HepG2 (cell line): ENCODE measurements around the gene KCNK7. TPM values are rescaled to one million over a fixed set of nuclear protein-coding genes. Genes with fewer than 3 reads are reported as not detected.

Experiments used
- BORCS8-MEF2B ChIP-seq: sonication (generic); formaldehyde crosslinking; IDR thresholded peaks from 2 replicates; pipeline ENCODE4 v1.8.0; 2022; ENCODE audit warnings: mild to moderate bottlenecking, missing genetic modification reagents
- CBX2 ChIP-seq, 2 experiments: fragments of 200-600 bp in 1 of 2; sonication (generic); formaldehyde crosslinking in 1 of 2; IDR thresholded peaks; 2 replicates each; pipeline versions ENCODE4 v1.7.0 to v1.8.1; 2018 to 2022; ENCODE audit warnings: low read depth in 2 of 2, low read length in 1 of 2, mild to moderate bottlenecking in 1 of 2, missing genetic modification reagents in 1 of 2
- CREB3 ChIP-seq: sonication (generic); formaldehyde crosslinking; IDR thresholded peaks from 2 replicates; pipeline ENCODE4 v1.5.0; 2020; ENCODE audit warnings: missing genetic modification reagents
- FOXO1 ChIP-seq: sonication (generic); formaldehyde crosslinking; IDR thresholded peaks from 2 replicates; pipeline ENCODE4 v1.4.0; 2020; ENCODE audit warnings: missing genetic modification reagents
- GTF3A ChIP-seq: sonication (generic); formaldehyde crosslinking; conservative IDR thresholded peaks from 2 replicates; pipeline ENCODE4 v1.4.0; 2020; ENCODE audit warnings: mild to moderate bottlenecking, missing genetic modification reagents
- HOXA3 ChIP-seq: sonication (generic); formaldehyde crosslinking; IDR thresholded peaks from 2 replicates; pipeline ENCODE4 v1.5.0; 2020; ENCODE audit warnings: missing genetic modification reagents
- JUND ChIP-seq: sonication (generic); formaldehyde crosslinking; IDR thresholded peaks from 2 replicates; pipeline ENCODE4 v1.8.0; 2022; ENCODE audit warnings: mild to moderate bottlenecking, missing genetic modification reagents
- KLF12 ChIP-seq: sonication (generic); formaldehyde crosslinking; IDR thresholded peaks from 2 replicates; pipeline ENCODE4 v1.4.0; 2020; ENCODE audit warnings: missing genetic modification reagents, borderline replicate concordance
- MYPOP ChIP-seq: sonication (generic); formaldehyde crosslinking; IDR thresholded peaks from 2 replicates; pipeline ENCODE4 v1.8.1; 2023; ENCODE audit warnings: mild to moderate bottlenecking, moderate library complexity, missing genetic modification reagents
- ONECUT2 ChIP-seq: sonication (generic); formaldehyde crosslinking; IDR thresholded peaks from 2 replicates; pipeline ENCODE4 v1.4.0; 2020; ENCODE audit warnings: missing genetic modification reagents
- RBM22 ChIP-seq: fragments of 200-400 bp; formaldehyde crosslinking; optimal IDR thresholded peaks from 2 replicates; pipeline ENCODE3; 2017; ENCODE audit warnings: mild to moderate bottlenecking, low read length, moderate library complexity
- RORA ChIP-seq: sonication (generic); formaldehyde crosslinking; IDR thresholded peaks from 2 replicates; pipeline ENCODE4 v1.5.0; 2020; ENCODE audit warnings: mild to moderate bottlenecking, missing genetic modification reagents, moderate library complexity
- SMAD3 ChIP-seq: sonication (generic); formaldehyde crosslinking; IDR thresholded peaks from 2 replicates; pipeline ENCODE4 v1.4.0; 2020; ENCODE audit warnings: missing genetic modification reagents
- SOX13 ChIP-seq, 3 experiments: fragments of 450-650 bp in 1 of 3; sonication (generic) in 1 of 3; formaldehyde crosslinking in 1 of 3; IDR thresholded peaks in 2 of 3; conservative IDR thresholded peaks in 1 of 3; 2 replicates each; pipeline versions ENCODE4 v1.5.0 to v1.6.1; 2016 to 2020; ENCODE audit warnings: antibody characterized with exemption in 1 of 3, mild to moderate bottlenecking in 1 of 3, missing compliant biosample characterization in 1 of 3, missing genetic modification reagents in 1 of 3, moderate library complexity in 1 of 3
- STAG1 ChIP-seq: sonication (generic); formaldehyde crosslinking; IDR thresholded peaks from 2 replicates; pipeline ENCODE4 v1.4.0; 2020; ENCODE audit warnings: missing genetic modification reagents
- TFAP4 ChIP-seq: sonication (generic); IDR thresholded peaks from 2 replicates; pipeline ENCODE4 v1.6.1; 2016; ENCODE audit warnings: low read depth, borderline replicate concordance
- THAP7 ChIP-seq: sonication (generic); formaldehyde crosslinking; IDR thresholded peaks from 2 replicates; pipeline ENCODE4 v1.8.1; 2023; ENCODE audit warnings: mild to moderate bottlenecking, missing genetic modification reagents
- ZBTB1 ChIP-seq: sonication (generic); formaldehyde crosslinking; IDR thresholded peaks from 2 replicates; pipeline ENCODE4 v1.4.0; 2020; ENCODE audit warnings: missing genetic modification reagents, borderline replicate concordance
- ZNF816 ChIP-seq: sonication (generic); formaldehyde crosslinking; IDR thresholded peaks from 2 replicates; pipeline ENCODE4 v1.8.0; 2022; ENCODE audit warnings: missing genetic modification reagents, mild to moderate bottlenecking, borderline replicate concordance
- polyA plus RNA-seq, 8 experiments: library from polyadenylated mRNA; depleted of rRNA in 3 of 8; stranded (reverse) in 7 of 8; unstranded in 1 of 8; fragments of >200 nt; fragmentation: Illumina TruSeq in 4 of 8; extraction: Trizol in 4 of 8; gene quantifications; 2 replicates each; pipeline versions ENCODE4 v1.2.1 to v1.2.3, GENCODE V29; 2011 to 2016; ENCODE audit warnings: low read depth in 4 of 8, missing spikeins in 1 of 8, mixed read lengths in 1 of 8; ENCODE audit not compliant: insufficient read depth in 1 of 8
- total RNA-seq, 5 experiments: library from RNA; depleted of rRNA; stranded (reverse); fragments of >200 nt; fragmentation: Illumina TruSeq; extraction: Trizol; gene quantifications; 2 replicates each; pipeline ENCODE4 v1.2.3, GENCODE V29; 2016; ENCODE audit warnings: low read depth in 1 of 5
- TF ChIP-seq, protein P1 (sequence below): sonication (generic); formaldehyde crosslinking; IDR thresholded peaks from 2 replicates; pipeline ENCODE4 v1.8.0; 2022; ENCODE audit warnings: low read depth, missing genetic modification reagents
- TF ChIP-seq, protein P2 (sequence below): sonication (generic); formaldehyde crosslinking; IDR thresholded peaks from 2 replicates; pipeline ENCODE4 v1.9.0; 2022; ENCODE audit warnings: missing genetic modification reagents, mild to moderate bottlenecking, borderline replicate concordance

KCNK7 gene
- total and polyA plus RNA-seq, 2 of the 13 experiments (the other 11 are each of a cell fraction or from before 2014, with no cell fraction given) = 0.11 TPM; not detected in 1

- TF ChIP-seq MYPOP (CRISPR knock-in tag) = no peak
- TF ChIP-seq, protein P1, sequence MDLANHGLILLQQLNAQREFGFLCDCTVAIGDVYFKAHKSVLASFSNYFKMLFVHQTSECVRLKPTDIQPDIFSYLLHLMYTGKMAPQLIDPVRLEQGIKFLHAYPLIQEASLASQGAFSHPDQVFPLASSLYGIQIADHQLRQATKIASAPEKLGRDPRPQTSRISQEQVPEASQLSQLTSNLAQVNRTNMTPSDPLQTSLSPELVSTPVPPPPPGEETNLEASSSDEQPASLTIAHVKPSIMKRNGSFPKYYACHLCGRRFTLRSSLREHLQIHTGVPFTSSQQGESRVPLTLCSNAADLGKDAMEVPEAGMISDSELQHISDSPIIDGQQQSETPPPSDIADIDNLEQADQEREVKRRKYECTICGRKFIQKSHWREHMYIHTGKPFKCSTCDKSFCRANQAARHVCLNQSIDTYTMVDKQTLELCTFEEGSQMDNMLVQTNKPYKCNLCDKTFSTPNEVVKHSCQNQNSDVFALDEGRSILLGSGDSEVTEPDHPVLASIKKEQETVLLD (CRISPR knock-in tag) = no peak
- TF ChIP-seq, protein P2, sequence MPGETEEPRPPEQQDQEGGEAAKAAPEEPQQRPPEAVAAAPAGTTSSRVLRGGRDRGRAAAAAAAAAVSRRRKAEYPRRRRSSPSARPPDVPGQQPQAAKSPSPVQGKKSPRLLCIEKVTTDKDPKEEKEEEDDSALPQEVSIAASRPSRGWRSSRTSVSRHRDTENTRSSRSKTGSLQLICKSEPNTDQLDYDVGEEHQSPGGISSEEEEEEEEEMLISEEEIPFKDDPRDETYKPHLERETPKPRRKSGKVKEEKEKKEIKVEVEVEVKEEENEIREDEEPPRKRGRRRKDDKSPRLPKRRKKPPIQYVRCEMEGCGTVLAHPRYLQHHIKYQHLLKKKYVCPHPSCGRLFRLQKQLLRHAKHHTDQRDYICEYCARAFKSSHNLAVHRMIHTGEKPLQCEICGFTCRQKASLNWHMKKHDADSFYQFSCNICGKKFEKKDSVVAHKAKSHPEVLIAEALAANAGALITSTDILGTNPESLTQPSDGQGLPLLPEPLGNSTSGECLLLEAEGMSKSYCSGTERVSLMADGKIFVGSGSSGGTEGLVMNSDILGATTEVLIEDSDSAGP = 0 out of 2 replicates have a peak, but pooled peaks have one; percentile 52
- TF ChIP-seq SMAD3 (CRISPR knock-in tag) = no peak
- TF ChIP-seq JUND (CRISPR knock-in tag) = no peak
- no peak for TF ChIP-seq THAP7
- TF ChIP-seq BORCS8-MEF2B (CRISPR knock-in tag) = no peak
- peak; percentile 30; the same call in 1 of the 2 replicates for TF ChIP-seq TFAP4
- TF ChIP-seq STAG1 (CRISPR knock-in tag) = no peak
- TF ChIP-seq KLF12 (CRISPR knock-in tag) = no peak
- no peak for TF ChIP-seq ONECUT2
- no peak for TF ChIP-seq ZNF816 (CRISPR knock-in tag)
- 0 out of 2 replicates have a peak, but pooled peaks have one; percentile 6 for TF ChIP-seq HOXA3 (CRISPR knock-in tag)
- no peak for TF ChIP-seq RBM22
- TF ChIP-seq SOX13 (IDR thresholded peaks at IDR 0.05) = no peak
- TF ChIP-seq SOX13 (CRISPR knock-in tag; conservative IDR thresholded peaks at IDR 0.05 in 1 of 2, IDR thresholded peaks at IDR 0.05 in 1 of 2) = no peak
- TF ChIP-seq CBX2 (IDR thresholded peaks at IDR 0.05; ENCODE audit: low read depth, low read length) = no peak
- TF ChIP-seq CBX2 (CRISPR knock-in tag; IDR thresholded peaks at IDR 0.05; ENCODE audit: low read depth) = no peak
- TF ChIP-seq GTF3A (CRISPR knock-in tag) = no peak
- no peak for TF ChIP-seq RORA (CRISPR knock-in tag)
- peak; percentile 38; the same call in 1 of the 2 replicates for TF ChIP-seq FOXO1 (CRISPR knock-in tag)
- TF ChIP-seq ZBTB1 (CRISPR knock-in tag) = no peak
- 0 out of 2 replicates have a peak, but pooled peaks have one; percentile 28 for TF ChIP-seq CREB3
These were observed 37.3 kb downstream of the KCNK7 start, which contains the start of gene LTBP3 (continued) for GRCh38 chr11:65558002-65558929.
